KMS-11 (cell line): ENCODE measurements around the gene SPTBN1.

Experiments used
- H2AFZ ChIP-seq: fragments of 200-600 bp; sonication (generic); 2 replicates; pipeline ENCODE4 v1.6.1; 2016; ENCODE audit warnings: antibody characterized with exemption, mixed run types, low read depth
- H3K27ac ChIP-seq: fragments of 200-600 bp; sonication (generic); 2 replicates; pipeline ENCODE4 v1.6.1; 2016; ENCODE audit warnings: mild to moderate bottlenecking, mixed run types
- H3K27me3 ChIP-seq: fragments of 200-600 bp; sonication (generic); 2 replicates; pipeline ENCODE4 v1.6.1; 2017; ENCODE audit warnings: mild to moderate bottlenecking, low read depth, mixed run types, moderate library complexity; ENCODE audit not compliant: insufficient read depth
- H3K36me3 ChIP-seq: fragments of 200-600 bp; sonication (generic); 2 replicates; pipeline ENCODE4 v1.6.1; 2017; ENCODE audit warnings: mild to moderate bottlenecking, mixed run types; ENCODE audit not compliant: insufficient read depth
- H3K4me1 ChIP-seq: fragments of 200-600 bp; sonication (generic); 2 replicates; pipeline ENCODE4 v1.6.1; 2016; ENCODE audit warnings: mild to moderate bottlenecking, low read depth, mixed run types; ENCODE audit not compliant: poor library complexity, severe bottlenecking
- H3K4me2 ChIP-seq: fragments of 200-600 bp; sonication (generic); 2 replicates; pipeline ENCODE4 v1.7.0; 2016; ENCODE audit warnings: mild to moderate bottlenecking, mixed run types
- H3K4me3 ChIP-seq: fragments of 200-600 bp; sonication (generic); IDR thresholded peaks from 2 replicates; pipeline ENCODE4 v1.6.1; 2017; ENCODE audit warnings: low read depth, low read length, mixed read lengths; ENCODE audit not compliant: insufficient read depth
- H3K79me2 ChIP-seq: fragments of 200-600 bp; sonication (generic); 2 replicates; pipeline ENCODE4 v1.6.1; 2016; ENCODE audit warnings: low read depth, mixed run types; ENCODE audit not compliant: insufficient read depth
- H3K9ac ChIP-seq: fragments of 200-600 bp; sonication (generic); 2 replicates; pipeline ENCODE4 v1.6.1; 2016; ENCODE audit warnings: mild to moderate bottlenecking, mixed run types
- H4K20me1 ChIP-seq: fragments of 200-600 bp; sonication (generic); 2 replicates; pipeline ENCODE4 v1.6.1; 2016; ENCODE audit warnings: mild to moderate bottlenecking, mixed run types; ENCODE audit not compliant: insufficient read depth
- TF ChIP-seq, protein P1 (sequence below): fragments of 200-600 bp; sonication (generic); conservative IDR thresholded peaks from 2 replicates; pipeline ENCODE4 v1.6.1; 2017; ENCODE audit warnings: low read depth, mild to moderate bottlenecking, antibody characterized with exemption, low read length, moderate library complexity, mixed read lengths

The SPTBN1 gene

DNA sequence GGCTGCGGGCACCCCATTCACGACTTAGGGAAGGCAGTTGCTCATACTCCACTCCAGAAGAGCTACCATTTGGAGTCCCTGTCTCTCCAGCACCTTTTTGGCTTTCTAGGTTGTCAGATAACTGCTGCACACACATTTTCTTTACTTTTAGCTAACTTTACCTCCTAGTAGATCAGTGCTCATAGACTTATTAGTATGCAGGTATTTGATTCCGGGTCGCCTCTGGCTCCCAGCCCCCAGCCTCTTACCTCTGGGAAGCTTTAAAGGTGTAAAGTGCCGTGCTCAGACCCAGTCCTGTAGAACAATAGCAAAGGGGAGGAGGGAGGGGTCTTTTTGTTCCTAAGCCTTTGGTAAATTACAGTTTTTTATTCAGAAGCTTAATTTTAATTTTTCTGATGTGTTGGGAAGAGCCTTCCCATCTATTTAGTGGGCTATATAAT, 102.9 kb downstream of the SPTBN1 start:
- Histone ChIP-seq H4K20me1 (no peaks in the 10 kb centered on the region), H2AFZ (0 out of 2 replicates have a peak overlapping the region, but pooled peaks have one; percentile 88), H3K27ac (peak overlapping the region; percentile 98), H3K27me3 (no peaks in the 10 kb centered on the region), H3K79me2 (peaks cover 67% of the 10 kb centered on the region), H3K4me1 (peaks cover 44% of the 10 kb centered on the region), H3K4me3 (peak overlapping the region; percentile 86), H3K9ac (peak overlapping the region; percentile 98), H3K4me2 (peak overlapping the region; percentile 92), H3K36me3 (no peaks in the 10 kb centered on the region)
- TF ChIP-seq, protein P1, sequence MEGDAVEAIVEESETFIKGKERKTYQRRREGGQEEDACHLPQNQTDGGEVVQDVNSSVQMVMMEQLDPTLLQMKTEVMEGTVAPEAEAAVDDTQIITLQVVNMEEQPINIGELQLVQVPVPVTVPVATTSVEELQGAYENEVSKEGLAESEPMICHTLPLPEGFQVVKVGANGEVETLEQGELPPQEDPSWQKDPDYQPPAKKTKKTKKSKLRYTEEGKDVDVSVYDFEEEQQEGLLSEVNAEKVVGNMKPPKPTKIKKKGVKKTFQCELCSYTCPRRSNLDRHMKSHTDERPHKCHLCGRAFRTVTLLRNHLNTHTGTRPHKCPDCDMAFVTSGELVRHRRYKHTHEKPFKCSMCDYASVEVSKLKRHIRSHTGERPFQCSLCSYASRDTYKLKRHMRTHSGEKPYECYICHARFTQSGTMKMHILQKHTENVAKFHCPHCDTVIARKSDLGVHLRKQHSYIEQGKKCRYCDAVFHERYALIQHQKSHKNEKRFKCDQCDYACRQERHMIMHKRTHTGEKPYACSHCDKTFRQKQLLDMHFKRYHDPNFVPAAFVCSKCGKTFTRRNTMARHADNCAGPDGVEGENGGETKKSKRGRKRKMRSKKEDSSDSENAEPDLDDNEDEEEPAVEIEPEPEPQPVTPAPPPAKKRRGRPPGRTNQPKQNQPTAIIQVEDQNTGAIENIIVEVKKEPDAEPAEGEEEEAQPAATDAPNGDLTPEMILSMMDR = no peak

DNA sequence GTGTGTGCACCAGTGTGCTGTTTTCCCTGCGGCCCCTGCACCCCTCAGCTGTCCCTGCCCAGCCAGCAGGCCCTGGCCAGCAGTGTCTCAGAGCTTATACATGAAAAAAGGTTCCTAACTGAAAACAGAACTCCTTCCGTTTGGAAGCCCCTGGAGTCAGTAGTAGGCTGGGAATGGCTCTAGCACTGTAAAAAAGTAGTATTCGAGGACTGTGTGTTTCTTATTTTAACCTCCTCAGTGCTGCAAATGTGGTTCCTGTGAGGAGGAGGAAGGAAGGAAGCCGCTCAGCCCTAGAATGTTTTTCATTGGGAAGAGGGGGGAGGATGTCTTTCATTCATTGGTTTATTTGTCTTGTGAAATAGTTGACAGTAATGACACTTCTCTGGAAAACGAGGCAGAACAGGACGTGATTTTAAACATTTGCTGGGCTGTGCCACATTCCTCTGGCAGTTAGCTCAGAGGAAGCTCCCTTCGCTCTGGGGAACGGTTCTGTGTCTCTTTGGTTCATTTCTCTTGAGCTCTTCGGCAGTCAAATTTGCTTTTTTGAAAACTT, 103.5 kb downstream of the SPTBN1 start:
- Histone ChIP-seq H3K27ac (peak overlapping the region; percentile 98), H3K4me1 (peaks cover 50% of the 10 kb centered on the region), H3K4me2 (peak overlapping the region; percentile 92), H3K79me2 (peaks cover 73% of the 10 kb centered on the region), H4K20me1 (no peaks in the 10 kb centered on the region), H3K27me3 (no peaks in the 10 kb centered on the region), H2AFZ (peak overlapping the region; percentile 4; the same call in 1 of the 2 replicates), H3K4me3 (peak overlapping the region; percentile 86), H3K9ac (peak overlapping the region; percentile 98), H3K36me3 (no peaks in the 10 kb centered on the region; the same call in 1 of the 2 replicates)
- TF ChIP-seq, protein P1 = no peak

DNA sequence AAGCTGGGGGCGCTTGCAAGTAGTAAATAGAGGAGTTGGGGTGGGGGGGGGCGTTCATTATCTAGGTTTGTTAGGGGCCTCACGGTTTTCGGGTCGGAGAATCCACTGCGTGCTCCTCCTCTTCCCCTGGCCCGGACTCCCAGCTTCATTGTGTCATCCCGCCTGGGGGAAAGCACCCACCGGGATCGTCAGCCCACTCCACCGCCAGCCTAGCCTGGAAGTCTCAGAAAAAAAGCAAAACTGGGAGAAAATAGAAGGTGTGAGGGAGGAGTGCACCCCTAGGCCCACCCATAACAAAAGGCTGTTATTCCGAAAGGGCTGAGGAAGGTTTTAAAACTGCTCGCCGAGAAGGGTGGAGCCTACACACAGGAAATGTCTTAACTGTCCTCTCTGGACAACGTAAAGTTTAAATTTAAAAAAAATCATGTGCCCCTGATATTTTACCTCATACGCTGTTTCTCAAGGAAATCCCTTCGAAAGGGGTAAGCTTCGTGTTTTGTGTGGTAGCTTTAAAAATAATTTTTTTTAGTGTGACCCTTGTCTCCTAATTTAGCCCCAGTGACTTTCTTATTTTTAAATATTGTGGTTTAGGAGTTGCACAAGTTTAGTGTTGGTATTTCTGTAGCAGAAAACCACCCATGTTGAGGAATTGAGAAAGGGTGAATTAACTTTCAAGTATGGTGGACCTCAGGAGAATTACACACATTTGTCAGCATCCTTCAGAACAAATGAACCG, 104.2 kb downstream of the SPTBN1 start:
- Histone ChIP-seq H3K79me2 (peaks cover 79% of the 10 kb centered on the region), H4K20me1 (no peaks in the 10 kb centered on the region), H3K4me1 (peaks cover 56% of the 10 kb centered on the region)

DNA sequence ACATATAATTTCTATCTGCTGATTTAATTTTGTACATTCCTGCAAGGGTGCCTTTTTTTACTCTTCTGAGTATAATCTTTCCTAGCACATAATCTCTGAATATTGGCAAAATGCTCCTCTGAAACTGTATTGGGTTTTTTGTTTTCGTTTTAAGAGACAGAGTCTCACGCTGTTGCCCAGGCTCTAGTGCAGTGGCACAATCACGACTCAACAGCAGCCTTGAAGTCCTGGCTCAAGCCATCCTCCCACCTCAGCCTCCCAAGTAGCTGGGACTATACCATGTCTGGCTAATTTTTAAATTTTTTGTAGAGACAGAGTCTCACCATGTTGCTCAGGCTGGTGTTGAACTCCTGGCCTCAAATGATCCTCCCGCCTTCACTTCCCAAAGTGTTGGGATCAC, 104.9 kb downstream of the SPTBN1 start:
- peak overlapping the region; percentile 98 for H3K9ac ChIP-seq
- H3K79me2 ChIP-seq = peaks cover 86% of the 10 kb centered on the region
- H2AFZ ChIP-seq = no peak overlapping the region
- no peaks in the 10 kb centered on the region; the same call in 1 of the 2 replicates for H3K36me3 ChIP-seq
- no peak overlapping the region for H3K4me3 ChIP-seq
- no peaks in the 10 kb centered on the region for H3K27me3 ChIP-seq
- H3K4me1 ChIP-seq = peaks cover 63% of the 10 kb centered on the region
- H3K4me2 ChIP-seq = peak overlapping the region; percentile 92
- TF ChIP-seq, protein P1 = no peak
- H3K27ac ChIP-seq = peak overlapping the region; percentile 98
- no peaks in the 10 kb centered on the region for H4K20me1 ChIP-seq

More for the DNA sequence above, 104.2 kb downstream of the SPTBN1 start:
- H3K27me3 ChIP-seq = no peaks in the 10 kb centered on the region
- H3K4me3 ChIP-seq = peak overlapping the region; percentile 86
- peak overlapping the region; percentile 98 for H3K9ac ChIP-seq
- H3K27ac ChIP-seq = peak overlapping the region; percentile 98
- H3K36me3 ChIP-seq = no peaks in the 10 kb centered on the region; the same call in 1 of the 2 replicates
- H2AFZ ChIP-seq = peak overlapping the region; percentile 4; the same call in 1 of the 2 replicates
- TF ChIP-seq, protein P1 = 0 out of 2 replicates have a peak, but pooled peaks have one; percentile 15
- peak overlapping the region; percentile 92 for H3K4me2 ChIP-seq
